NOMO-1 treated with DMSO at 0.1 percent for 48 hours (cell line): ENCODE results near the gene ZBTB37.
"Not testable (repeated sequence)": the region's sequence is repeated elsewhere in the genome, so short reads cannot be mapped to it uniquely, and the experiment has no call there.

Source experiments
- DNase-seq: peaks from one replicate; lab custom pipeline; 2025; ENCODE audit not compliant: unreplicated experiment; lab: John Stamatoyannopoulos, UW

Gene ZBTB37

GRCh38 chr1:173864179-173864867 lies 3.9 kb upstream of the ZBTB37 start:
- DNase-seq, result no peak

GRCh38 chr1:173865468-173866164 lies 2.6 kb upstream of the ZBTB37 start:
- DNase-seq, result no peak

GRCh38 chr1:173866413-173867115 lies 1.6 kb upstream of the ZBTB37 start:
- no peak for DNase-seq

GRCh38 chr1:173867141-173867752 lies 933 bp upstream of the ZBTB37 start:
- DNase-seq, result no peak

- DNase-seq, result peak; percentile 98
Measured at GRCh38 chr1:173867753-173868265, 371 bp upstream of the ZBTB37 start, which contains the start of gene GAS5. Gene GAS5 (minus strand): TSS chr1:173867989.

GRCh38 chr1:173869021-173869359 lies 810 bp downstream of the ZBTB37 start:
- peak; percentile 55 for DNase-seq

- no peak for DNase-seq
Measured at GRCh38 chr1:173870252-173871075, 2.3 kb downstream of the ZBTB37 start.

GRCh38 chr1:173871091-173871490 lies 2.9 kb downstream of the ZBTB37 start:
- DNase-seq, result no peak

GRCh38 chr1:173871500-173871899 lies 3.3 kb downstream of the ZBTB37 start:
- no peak for DNase-seq

GRCh38 chr1:173876732-173877131 lies 8.6 kb downstream of the ZBTB37 start:
- DNase-seq, result no peak

- DNase-seq, result no peak
Measured at GRCh38 chr1:173878251-173878650, 10.1 kb downstream of the ZBTB37 start.

- not testable (repeated sequence) for DNase-seq
Measured at GRCh38 chr1:173881117-173881516, 12.9 kb downstream of the ZBTB37 start.

GRCh38 chr1:173884701-173885100 lies 16.5 kb downstream of the ZBTB37 start:
- no peak for DNase-seq

- DNase-seq, result no peak
Measured at GRCh38 chr1:173886746-173887611, 18.8 kb downstream of the ZBTB37 start.

GRCh38 chr1:173887627-173888026 lies 19.4 kb downstream of the ZBTB37 start:
- no peak for DNase-seq

- no peak for DNase-seq
Measured at GRCh38 chr1:173888749-173889148, 20.6 kb downstream of the ZBTB37 start.

- DNase-seq, result no peak
Measured at GRCh38 chr1:173889885-173890284, 21.7 kb downstream of the ZBTB37 start.

GRCh38 chr1:173893611-173894010 lies 25.4 kb downstream of the ZBTB37 start:
- no peak for DNase-seq

- no peak for DNase-seq
Measured at GRCh38 chr1:173894189-173894588, 26.0 kb downstream of the ZBTB37 start.

- DNase-seq, result no peak
Measured at GRCh38 chr1:173900427-173900826, 32.2 kb downstream of the ZBTB37 start.
